ENCODE results near the gene SLC7A9.

The SLC7A9 gene

DNA sequence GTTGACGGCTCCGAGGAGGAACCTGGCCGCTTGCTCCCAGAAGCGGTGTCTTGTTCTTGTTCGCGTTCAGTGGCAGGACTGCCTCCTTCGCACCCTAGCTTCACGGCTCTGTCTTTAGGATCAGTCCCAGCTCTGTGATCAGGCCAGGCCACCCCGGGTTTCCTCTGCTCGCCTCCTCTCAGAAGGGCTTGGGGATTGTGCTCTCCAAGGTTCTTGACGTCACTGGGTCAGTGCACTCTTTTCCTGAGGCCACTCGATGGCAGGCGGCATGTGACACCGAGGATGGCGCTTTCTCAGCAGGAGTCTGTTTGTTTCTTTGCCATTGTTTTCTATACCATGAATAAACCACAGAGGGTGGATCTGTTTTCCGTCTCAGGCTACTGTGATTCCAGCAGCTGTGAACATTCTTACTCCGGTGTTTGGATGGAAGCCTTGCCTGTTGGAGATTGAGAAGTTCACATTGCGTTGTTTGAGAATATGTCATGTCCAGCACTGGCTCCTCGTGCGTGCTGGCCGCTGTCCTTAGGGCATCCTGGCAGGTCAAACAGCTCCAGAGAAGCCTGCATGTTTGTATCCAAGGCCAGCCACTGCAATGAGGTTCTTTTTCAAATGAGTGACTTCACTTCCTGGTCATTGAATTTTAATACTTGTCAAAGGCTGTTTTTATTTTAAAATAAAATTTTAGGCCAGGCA is 44.5 kb downstream of the SLC7A9 start:
- DNase-seq (ENCODE audit: low spot score): no peak

DNA sequence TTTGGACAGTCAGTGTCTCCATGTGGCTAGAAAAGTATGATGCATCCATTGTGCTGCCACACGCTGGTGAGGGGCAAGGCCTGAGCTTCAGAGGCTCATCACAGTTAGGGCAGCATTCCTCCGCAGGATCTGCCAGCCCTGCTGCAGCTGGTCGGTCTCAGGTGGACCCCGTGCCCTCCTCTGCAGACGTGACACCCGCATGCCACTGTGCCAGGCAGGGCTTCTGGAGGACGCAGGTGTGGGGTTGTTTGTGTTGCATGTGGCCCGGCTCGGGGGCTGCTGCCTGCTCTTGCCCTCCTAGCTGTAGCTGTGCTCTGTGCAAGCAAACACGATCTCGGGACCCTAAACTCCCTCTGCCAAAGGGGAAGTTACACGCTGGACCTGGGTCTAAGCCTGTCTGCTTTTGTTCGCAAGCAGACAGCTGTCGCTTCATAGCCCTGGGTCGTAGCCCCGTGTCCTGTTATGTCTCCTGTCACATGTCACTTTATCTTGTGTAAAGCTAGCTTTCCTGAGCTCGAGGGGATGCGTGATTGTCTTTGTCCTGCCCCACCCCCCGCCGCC is 45.3 kb downstream of the SLC7A9 start:
- DNase-seq (ENCODE audit: low spot score): no peak

DNA sequence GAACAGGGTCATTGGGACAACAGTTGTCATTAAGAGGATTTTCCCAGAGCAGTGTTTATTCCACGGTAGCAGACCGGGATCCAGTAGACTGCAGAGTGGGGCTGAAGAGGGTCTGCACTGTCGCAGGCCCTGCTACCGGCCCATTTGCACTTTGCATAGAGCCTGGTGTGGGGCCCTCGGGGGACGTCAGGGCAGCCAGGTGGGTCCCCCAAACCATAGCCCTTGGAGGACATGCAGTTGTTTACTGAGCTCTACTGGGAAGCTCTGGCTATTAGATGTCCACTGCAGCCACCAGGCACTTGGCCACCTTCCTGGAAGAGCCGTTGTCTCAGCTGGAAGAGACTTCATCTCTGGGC is 45.8 kb downstream of the SLC7A9 start:
- no peak for DNase-seq (ENCODE audit: low spot score)

DNA sequence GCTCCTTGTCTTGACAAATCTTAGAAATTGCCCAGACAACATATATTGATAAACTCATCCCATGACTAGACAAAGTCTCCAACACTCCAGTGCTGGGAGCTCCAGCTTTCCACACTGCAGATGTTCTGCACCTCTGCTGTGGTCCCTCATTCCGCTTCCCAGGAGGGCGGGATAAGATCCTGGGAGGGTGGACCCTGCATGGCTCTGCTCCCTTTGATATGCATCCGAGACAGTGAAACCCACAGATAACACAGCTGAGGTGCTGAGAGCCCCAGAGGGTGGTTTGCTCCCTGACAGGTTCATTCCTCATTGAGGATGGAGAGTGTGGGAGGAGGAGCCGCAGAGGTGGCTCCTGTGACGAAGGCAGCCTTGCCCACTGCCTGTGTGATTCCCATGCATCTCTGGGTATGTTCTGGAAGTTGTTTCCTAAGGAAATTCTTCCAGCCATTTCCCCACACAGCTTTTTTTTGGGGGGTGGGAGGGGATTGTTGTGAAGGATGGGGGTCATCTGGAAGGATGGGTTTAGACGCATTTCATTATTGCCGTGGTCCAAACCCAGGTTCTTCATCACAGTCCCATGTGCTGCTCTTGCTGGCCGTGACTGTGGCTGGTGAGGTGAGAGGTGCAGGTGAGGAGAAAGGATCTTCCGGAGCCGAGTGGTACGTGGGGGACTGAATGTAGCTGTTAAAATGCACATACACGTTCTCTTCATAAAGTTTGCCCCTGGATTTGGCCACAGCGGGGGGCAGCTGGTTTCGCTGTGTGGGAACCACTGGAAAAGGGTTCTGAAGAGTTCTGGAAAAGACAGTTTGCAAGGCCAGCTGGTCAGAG is 46.4 kb downstream of the SLC7A9 start:
- DNase-seq (ENCODE audit: low spot score): no peak

DNA sequence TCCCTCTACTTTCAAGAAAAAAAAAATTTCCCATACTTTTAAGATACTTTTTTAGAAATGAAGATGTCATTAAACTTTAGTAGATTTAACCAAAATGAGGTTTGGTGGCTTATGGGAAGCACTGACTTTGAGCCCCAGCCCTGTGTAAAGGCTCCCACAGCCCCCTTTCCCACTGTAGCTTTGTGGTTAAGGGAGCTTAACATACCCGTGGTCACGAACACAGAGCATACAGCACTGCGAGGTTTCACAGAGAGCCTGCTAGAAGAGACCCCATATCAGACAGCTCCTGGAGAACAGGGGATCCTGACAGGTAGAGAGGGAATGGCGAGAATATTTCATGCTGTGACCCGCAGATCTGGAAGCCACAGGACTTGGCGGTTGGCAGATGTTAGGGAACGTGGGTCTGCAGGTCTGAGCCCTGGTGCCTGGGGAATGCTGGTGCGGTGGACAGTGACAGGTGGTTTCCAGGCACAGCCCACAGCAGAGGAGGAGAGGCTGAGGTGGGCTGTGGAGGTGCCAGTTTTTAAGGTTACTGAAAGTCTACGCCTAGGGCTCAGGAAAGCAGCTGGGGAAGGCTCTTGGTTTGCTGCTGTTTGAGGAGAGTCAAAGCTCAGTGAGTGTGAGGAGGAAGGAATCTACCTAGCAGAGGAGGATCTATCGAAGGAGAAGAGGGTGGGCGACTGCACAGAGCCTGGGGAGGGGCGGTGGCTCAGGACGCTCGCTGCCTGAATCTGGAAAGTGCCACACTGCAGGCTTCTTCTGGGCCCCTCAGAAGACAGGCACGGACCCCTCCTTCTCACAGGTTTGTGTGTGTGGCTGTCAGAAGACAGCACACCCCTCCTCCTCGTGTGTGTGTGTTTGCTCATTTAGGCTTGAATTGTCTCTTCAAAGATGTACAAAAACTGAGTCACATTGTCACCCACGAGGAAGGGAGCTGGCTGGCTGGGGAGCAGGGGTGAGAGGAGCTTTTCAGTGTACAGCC is 49.9 kb downstream of the SLC7A9 start:
- no peak for DNase-seq (ENCODE audit: low spot score)

DNA sequence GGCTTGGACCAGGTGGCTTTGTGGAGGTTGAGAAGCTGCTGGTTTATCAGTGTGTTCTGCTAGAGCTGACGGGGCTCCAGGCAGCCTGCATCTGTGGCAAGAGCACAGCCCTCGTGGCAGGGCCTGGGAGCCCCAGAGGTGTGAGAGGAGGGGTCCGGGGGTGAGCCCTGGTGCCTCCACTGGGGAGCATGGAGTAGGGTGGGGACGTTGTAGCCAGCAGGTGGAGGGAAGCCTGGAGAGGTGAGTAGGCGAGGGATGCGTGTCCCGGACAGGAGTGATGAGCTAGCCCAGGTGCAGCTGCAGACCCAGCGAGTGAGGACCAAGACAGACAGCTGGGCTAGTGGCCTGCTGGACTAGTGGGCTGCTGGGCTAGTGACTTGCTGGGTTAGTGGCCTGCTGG is 51.0 kb downstream of the SLC7A9 start:
- DNase-seq (ENCODE audit: low spot score): no peak

DNA sequence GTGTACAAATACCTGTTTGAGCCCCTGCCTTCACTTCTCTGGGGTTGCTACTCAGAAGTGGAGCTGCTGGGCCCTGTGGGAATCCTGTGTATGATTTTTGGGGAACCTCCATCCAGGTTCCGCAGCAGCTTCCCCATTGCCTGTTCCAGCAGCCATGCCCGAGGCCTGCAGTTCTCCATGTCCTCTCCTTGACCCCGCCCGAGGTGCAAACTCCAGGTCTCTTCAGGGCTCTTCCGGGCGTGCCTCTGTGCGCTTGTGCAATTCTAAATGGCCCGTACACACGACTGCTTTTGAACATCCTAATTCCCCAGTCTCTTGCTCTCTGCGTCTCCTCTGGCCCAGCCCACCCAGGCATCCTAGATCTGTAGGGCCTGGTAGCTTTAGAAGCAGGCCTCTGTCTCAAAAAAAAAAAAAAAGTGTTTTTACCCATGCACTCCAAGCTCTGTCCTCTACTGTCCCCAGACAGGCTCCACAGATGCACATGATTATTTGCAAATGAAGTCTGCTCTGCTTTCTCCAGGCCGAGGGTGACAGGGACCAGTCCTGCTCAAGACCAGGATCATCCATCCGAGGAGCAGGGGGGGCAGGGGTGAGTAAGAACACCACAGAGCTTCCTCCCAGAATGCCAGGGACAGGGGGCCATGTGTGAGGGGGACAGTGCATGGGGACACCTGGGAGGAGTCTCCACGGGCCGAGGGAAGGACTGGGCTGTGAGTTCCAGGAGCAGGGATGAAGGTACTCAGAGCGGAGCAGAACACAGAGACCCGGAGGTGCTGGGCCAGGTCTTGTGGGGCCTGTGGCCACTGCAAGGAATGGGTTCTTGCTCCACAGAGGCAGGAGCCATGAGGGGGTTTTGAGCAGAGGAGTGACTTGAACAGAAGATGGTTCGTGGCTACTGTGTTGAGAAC is 51.7 kb downstream of the SLC7A9 start:
- no peak for DNase-seq (ENCODE audit: low spot score)

DNA sequence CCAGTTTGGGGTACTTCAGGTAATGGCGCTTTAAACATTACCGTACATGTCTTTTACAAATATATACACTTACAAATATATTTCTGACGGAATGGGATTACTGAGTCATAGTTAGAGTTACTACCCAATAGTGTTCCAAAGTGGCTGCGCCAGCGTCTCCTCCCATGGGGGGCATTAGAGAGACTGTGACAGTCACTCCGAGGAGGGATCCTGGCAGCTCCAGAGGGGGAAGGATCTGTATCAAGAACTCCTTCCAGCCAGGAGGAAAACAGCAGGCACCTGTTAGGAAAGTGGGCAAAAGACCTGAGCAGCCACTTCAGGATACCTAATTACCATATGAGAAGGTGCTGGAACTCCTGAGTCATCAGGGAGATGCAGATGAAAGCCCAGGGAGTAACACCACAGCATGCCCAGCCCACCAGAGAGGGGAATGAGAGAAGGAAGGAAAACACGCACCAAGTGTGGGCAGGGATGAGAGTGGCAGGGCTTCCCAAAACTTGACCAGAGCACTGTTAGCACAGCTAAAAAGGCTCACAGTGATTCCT is 52.9 kb downstream of the SLC7A9 start:
- no peak for DNase-seq (ENCODE audit: low spot score)

DNA sequence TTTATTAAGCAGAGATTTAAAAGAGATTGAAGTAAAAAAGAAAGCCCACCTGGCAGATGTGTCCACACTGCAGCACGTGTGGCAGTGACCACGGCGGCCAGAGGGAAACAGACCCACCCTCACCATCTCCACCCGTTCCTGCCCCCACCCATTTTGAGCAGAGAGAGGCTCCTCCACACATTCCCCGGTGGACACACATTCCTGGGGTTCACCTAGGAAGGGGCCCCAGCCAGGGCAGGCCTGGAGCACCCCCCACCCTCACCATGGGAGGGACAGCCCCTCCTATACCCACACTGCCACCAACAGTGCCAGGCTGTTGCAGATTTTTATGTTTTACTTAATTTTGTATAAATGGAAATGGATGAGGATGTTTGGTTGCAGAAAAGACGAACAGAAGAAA is 54.9 kb downstream of the SLC7A9 start:
- no peak for DNase-seq (ENCODE audit: low spot score)

DNA sequence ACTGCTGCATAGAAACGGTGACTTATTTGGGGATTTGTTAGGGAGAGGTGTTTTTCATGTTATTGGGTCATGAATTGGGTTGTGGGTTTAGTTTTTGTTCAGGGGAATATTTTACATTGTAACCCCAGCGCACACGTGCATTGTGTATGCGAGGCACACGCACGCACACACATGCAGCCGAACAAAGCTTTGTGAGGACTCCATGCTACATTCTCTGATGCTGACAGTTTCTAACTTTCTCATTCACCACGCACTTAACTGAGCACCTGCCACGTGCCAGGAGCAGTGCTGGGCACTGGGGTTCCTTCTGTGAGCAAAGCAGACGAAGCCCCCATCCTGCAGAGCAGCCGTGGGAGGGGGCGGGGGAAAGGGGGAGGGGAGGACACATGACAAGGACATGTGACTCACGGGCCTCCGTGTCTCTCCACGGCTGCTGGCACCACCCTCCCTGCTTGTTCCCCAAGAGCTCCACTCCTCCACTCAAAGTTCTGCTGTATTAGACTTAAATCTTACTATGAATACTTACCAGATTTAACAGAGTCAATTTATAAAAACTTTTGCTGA is 55.6 kb downstream of the SLC7A9 start:
- no peak for DNase-seq (ENCODE audit: low spot score)

DNA sequence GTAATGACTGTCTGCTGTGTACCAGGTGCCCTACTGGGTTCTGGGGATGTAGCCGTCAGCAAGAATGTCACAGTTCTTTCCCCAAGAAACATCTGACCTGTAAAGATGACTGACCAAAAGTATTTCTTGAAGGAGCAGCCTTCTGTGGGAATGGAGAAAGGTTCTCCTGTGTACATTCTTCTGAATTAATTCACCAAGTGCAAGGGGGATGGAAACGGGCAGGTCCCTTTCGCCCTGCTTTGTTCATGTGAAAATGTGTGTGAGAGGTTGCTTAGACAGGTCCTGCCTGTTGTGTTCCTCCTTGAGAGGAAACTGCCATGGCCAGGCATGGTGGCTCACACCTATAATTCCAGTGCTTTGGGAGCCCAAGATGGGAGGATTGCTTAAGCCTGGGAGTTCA is 57.0 kb downstream of the SLC7A9 start:
- no peak for DNase-seq (ENCODE audit: low spot score)

DNA sequence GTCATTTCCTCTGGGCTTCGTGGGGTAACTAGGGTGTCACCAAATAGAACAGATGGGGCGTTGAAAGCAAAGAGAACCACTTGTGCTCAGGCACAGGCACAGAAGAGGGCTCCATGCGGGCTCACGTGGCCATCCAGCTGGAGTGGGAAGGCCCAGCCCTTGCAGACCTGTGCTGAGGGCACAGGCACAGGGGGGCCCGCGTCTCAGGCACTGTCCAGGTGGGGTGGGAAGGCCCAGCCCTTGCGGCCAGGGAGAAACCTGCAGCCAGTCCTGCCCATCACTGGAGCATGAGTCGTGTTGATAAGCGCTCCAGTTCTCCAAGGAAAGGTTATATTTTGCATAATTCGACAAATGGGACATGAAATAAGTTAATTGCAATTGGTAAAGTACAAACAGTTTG is 57.5 kb downstream of the SLC7A9 start:
- DNase-seq (ENCODE audit: low spot score): no peak

DNA sequence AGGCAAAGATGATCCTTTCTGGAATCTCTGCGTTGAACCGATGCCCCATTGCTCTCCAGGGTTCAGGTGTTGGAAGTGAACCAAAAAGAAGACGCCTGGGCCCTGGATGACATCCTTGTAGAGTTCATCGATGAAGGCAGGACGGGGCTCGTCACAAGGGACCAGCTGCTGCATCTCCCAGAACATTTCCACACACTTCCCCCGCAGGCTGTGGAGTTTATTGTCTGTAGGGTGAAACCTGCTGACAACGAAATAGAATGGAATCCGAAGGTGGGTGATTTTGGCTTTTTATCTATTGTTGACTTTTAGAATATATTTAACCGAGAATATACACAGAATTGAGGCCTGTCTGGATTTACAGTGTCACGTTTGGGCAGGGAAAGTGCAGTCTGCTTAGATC is 58.4 kb downstream of the SLC7A9 start:
- no peak for DNase-seq (ENCODE audit: low spot score)

DNA sequence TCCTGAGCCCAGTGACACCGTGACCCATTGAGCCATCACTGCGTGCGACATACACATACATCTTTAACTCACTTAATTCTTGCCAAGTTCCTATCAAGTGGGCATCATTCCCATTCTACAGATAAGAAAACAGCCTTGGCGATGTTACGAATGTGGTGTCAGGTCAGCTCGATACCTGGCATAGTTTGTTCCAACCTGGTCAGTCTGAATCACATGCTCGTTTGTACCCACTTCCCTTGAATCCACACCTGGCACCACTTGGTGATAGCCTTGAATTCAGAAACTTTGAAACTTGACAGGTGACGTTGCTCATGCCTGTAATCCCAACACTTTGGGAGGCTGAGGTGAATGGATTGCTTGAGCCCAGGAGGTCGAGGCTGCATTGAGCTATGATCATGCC is 59.1 kb downstream of the SLC7A9 start:
- DNase-seq (ENCODE audit: low spot score): no peak

DNA sequence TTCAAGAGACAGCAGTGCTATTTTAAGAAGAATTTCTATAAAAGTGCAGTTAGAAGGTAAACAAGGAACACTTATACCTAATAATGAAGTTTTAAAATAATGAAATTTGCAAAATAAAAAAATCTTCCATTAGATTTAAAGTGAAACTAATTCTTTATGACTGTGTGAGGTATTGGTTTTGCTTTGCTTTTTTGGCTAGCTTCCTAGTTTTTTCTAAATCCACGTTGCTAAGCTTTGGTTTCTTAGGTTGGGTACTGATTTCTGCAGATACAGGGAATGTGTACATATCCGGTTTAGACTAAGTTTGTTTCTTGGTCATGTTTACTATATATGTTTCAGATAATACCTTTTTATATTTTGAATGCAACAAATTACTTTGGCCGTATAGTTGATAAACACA is 59.8 kb downstream of the SLC7A9 start:
- no peak for DNase-seq (ENCODE audit: low spot score)

DNA sequence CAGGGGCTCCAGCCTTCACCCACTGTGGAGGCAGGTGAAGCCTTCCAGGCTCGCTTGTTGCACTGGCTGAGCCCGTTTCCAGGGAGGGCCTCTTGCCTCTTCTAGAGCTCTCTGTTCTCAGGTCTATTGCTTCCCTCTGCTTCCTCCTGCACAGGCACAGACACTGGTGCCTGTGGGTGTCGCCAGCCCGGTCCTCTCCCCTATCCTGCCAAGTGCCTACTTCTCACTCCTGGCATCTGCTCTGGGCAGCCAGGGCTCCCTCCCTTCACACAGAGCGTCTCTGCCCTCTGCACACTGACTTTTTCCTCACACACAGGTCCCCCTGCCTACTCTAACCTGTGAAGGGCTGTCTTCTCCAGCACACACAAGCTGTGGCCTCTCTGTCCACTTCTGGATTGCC is 60.3 kb downstream of the SLC7A9 start:
- no peak for DNase-seq (ENCODE audit: low spot score)

DNA sequence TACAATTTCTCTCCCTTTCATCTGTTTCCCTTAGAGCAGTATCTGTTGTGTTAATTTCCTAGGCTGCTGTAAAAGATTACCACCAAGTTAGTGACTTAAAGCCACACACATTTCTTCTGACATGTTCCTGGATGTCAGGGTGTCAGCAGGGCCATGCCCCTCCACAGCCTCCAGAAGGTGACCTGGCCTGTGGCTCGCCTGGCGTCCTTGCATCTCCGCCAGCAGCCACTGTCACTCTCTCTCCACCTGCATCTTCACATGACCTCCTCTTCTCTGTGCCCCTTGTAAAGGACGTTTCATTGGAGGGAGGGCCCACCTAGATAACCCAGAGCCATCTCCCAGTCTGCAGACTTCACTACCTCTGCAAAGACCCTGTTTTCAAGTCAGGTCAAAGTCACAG is 61.3 kb downstream of the SLC7A9 start:
- no peak for DNase-seq (ENCODE audit: low spot score)

DNA sequence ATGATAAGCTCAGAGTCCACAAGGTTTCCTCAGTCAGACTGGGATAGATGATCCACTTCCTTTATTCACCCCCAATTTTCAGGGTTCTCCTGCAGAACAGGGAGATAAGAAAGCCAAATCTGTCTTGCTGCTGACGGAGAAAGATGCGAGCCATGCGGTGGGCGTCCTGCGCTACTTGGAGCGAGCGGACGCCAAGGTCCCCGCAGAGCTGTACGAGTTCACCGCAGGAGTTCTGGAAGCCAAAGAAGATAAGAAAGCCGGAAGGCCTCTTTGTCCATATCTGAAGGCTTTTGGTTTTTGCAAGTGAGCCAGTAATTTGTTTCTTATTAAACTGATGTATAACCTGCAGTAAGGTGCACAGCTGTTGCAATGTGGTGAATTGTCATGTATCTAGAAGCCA is 66.7 kb downstream of the SLC7A9 start:
- DNase-seq (ENCODE audit: low spot score): no peak

DNA sequence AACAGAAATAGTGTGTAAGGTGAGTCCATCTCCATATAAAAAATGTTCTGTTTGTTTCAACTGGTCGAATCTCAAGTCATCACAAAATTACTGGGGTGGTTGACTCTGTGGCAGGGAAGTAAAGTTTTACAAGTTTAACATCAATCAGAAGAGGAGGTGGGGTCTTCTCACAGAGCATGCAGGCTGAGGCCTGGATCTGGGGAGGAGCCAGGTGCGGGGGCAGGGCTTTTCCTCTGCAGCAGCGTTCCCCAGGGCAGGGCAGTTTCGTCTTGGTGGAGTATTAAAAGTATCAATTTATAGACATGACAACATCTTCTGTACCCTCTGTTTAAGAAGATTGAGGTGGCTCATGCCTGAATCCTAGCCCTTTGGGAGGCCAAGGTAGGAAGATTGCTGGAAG is 68.8 kb downstream of the SLC7A9 start:
- DNase-seq (ENCODE audit: low spot score): no peak

DNA sequence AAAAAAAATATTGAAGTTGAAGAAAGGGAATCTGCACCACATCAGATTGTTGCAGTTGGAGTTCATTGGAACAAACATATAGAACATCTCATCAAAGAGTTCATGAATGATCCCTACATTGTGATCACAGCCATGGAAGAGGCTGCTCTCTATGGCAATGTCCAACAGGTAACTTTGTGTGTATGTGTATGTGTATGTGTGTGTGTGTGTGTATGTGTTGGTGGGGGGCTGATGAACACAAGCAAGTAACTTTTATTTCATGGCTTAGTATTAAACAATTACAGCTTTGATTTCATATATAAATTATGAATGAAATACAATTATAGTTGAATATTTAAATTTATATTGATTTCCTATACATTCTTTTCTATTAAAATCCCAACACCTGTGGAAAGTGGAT is 69.4 kb downstream of the SLC7A9 start:
- DNase-seq (ENCODE audit: low spot score): no peak

DNA sequence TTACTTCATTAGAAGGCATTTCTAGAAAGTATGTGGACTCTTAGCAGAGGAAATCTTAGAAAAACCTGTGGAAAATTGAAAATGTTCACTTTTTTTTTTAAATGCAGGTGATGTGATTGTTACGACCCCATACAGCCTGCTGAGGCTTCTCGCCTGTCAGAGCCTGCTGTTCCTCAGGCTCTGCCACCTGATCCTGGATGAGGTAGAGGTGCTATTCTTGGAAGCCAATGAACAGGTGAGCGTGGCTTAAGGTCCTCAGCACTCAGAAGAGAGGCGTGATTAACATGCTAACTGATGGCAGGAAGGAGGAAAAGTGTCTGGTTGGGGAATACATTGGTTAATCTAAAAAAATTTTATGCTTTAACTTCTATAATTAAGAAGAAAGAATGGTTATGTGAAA is 71.4 kb downstream of the SLC7A9 start:
- no peak for DNase-seq (ENCODE audit: low spot score)
